GM12875 (cell line): ENCODE data around the gene BTD.
A peak's percentile ranks its signal among the peaks of the same experiment; 100 is the strongest.

Experiments
- H3K4me3 ChIP-seq: one replicate; pipeline ENCODE4 v1.5.1; 2011; ENCODE audit warnings: low read depth, low read length, control low read depth
- TF ChIP-seq, protein P1 (sequence below): IDR thresholded peaks from 2 replicates; pipeline ENCODE4 v1.5.1; 2011; ENCODE audit warnings: low read depth, mild to moderate bottlenecking, control low read depth, inconsistent platforms, low read length, moderate library complexity, borderline replicate concordance; ENCODE audit not compliant: insufficient read depth

The BTD gene

DNA sequence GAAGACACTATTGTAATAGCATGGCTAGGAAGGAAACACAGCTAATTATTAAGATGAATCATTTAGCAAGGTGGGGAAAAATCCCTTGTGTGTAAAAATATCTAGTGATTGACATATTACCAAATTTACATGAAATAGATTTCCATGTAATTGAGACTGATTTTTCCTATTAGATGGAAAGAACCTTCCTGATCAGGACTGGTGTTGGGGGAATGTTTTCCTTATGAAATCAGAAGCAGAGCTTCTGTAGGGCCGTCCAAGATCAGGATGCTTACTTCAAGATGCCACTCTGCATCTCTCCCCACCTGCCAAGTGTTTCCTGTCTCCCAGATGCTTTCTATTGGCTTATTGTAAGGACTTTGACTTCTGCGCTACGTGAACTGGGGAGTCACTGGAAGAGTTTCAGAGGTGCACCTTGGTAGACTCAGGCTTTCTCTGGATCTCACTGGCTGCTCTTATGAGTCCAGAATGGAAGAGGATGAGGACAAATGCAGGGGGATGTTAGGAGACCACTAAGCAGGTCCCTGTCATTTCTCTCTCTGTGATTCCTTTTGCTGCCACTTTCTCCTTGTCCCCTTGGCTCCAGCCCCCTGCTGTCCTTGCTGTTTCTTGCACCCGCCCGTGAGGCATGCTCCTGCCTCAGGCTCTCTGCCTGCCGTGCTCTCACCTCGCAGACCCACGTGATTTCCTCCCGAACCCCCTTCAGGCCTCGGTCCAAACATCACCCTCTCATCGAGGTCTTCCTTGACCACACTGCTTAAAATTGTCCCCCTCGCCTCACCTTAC is 30.1 kb downstream of the BTD start:
- TF ChIP-seq, protein P1, sequence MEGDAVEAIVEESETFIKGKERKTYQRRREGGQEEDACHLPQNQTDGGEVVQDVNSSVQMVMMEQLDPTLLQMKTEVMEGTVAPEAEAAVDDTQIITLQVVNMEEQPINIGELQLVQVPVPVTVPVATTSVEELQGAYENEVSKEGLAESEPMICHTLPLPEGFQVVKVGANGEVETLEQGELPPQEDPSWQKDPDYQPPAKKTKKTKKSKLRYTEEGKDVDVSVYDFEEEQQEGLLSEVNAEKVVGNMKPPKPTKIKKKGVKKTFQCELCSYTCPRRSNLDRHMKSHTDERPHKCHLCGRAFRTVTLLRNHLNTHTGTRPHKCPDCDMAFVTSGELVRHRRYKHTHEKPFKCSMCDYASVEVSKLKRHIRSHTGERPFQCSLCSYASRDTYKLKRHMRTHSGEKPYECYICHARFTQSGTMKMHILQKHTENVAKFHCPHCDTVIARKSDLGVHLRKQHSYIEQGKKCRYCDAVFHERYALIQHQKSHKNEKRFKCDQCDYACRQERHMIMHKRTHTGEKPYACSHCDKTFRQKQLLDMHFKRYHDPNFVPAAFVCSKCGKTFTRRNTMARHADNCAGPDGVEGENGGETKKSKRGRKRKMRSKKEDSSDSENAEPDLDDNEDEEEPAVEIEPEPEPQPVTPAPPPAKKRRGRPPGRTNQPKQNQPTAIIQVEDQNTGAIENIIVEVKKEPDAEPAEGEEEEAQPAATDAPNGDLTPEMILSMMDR = 0 out of 2 replicates have a peak, but pooled peaks have one; percentile 1
- no peak overlapping the region for H3K4me3 ChIP-seq

GRCh38 chr3:15632212-15632580 is 30.7 kb downstream of the BTD start:
- no peak overlapping the region for H3K4me3 ChIP-seq
- TF ChIP-seq, protein P1 = no peak

- H3K4me3 ChIP-seq = no peak overlapping the region
- TF ChIP-seq, protein P1 = no peak
Observed at GRCh38 chr3:15633159-15633558, 31.6 kb downstream of the BTD start.

GRCh38 chr3:15633766-15634598 is 32.4 kb downstream of the BTD start:
- TF ChIP-seq, protein P1 = no peak
- H3K4me3 ChIP-seq = no peak overlapping the region

GRCh38 chr3:15634671-15635070 is 33.1 kb downstream of the BTD start:
- no peak overlapping the region for H3K4me3 ChIP-seq
- TF ChIP-seq, protein P1 = no peak

- no peak overlapping the region for H3K4me3 ChIP-seq
- TF ChIP-seq, protein P1 = no peak
Observed at GRCh38 chr3:15635121-15635661, 33.6 kb downstream of the BTD start.
